SK-N-SH (cell line): ENCODE measurements around the gene MAPK12.

Source experiments
- CHD2 ChIP-seq: fragments of 150-350 bp; IDR thresholded peaks from 2 replicates; pipeline ENCODE4 v1.6.1; 2018; ENCODE audit warnings: low read length; ENCODE audit not compliant: partially characterized antibody
- CTCF ChIP-seq: fragments of 200-600 bp; sonication (generic); IDR thresholded peaks from 2 replicates; pipeline ENCODE4 v1.6.1; 2017; ENCODE audit warnings: antibody characterized with exemption, mild to moderate bottlenecking, moderate library complexity
- EZH2phosphoT487 ChIP-seq: fragments of 200-600 bp; sonication (generic); IDR thresholded peaks from 2 replicates; pipeline ENCODE4 v1.6.1; 2017; ENCODE audit warnings: low read depth, mixed run types, mild to moderate bottlenecking, antibody characterized with exemption, moderate library complexity, borderline replicate concordance
- FOXM1 ChIP-seq: IDR thresholded peaks from 2 replicates; pipeline ENCODE4 v1.4.0; 2012; ENCODE audit warnings: low read depth, mild to moderate bottlenecking
- MXI1 ChIP-seq: IDR thresholded peaks from 2 replicates; pipeline ENCODE4 v1.6.1; 2012; ENCODE audit warnings: mild to moderate bottlenecking, low read depth, low read length, improper control_type of control experiment
- RFX5 ChIP-seq: IDR thresholded peaks from 2 replicates; pipeline ENCODE4 v1.6.1; 2012; ENCODE audit warnings: mild to moderate bottlenecking, improper control_type of control experiment, low read length
- SIN3A ChIP-seq: IDR thresholded peaks from 2 replicates; pipeline ENCODE4 v1.6.1; 2012; ENCODE audit warnings: low read depth, mild to moderate bottlenecking, low read length, moderate library complexity, borderline replicate concordance
- USF2 ChIP-seq: fragments of 150-350 bp; IDR thresholded peaks from 2 replicates; pipeline ENCODE4 v1.6.1; 2017; ENCODE audit warnings: antibody characterized with exemption, low read length, low read depth, borderline replicate concordance

GRCh38 chr22:50292643-50293440, 31.4 kb upstream of the MAPK12 start:
- TF ChIP-seq CTCF, result no peak
- no peak for TF ChIP-seq SIN3A
- no peak for TF ChIP-seq EZH2phosphoT487
- no peak for TF ChIP-seq RFX5
- TF ChIP-seq MXI1, result no peak
- no peak for TF ChIP-seq FOXM1
- TF ChIP-seq USF2, result no peak
- TF ChIP-seq CHD2, result no peak
